ENCODE results near the gene PLEKHG2. TPM values are rescaled to one million over a fixed set of nuclear protein-coding genes. Genes with fewer than 3 reads are reported as not detected.

Gene PLEKHG2
- total and polyA plus RNA-seq, 10 donors, result 8.9 to 107 (median 35.2) TPM

GRCh38 chr19:39389631-39390414 is 22.6 kb upstream of the PLEKHG2 start:
- no peaks in the 10 kb centered on the region for H3K27me3 ChIP-seq (replicated peaks in 1 of 7)
- peaks cover 17 to 69% (median 34%) of the 10 kb centered on the region in 6 donors for H3K4me1 ChIP-seq
- intact Hi-C loops (cut with DNase I; ENCODE audit: low total_unique reads), result no loop called here
- 71 to 77% (median 73%) methylated on average over 13 of the region's 13 CpGs for WGBS, 5 donors
- H3K27ac ChIP-seq, result peak overlapping the region; percentile 98 to 100 (median 99)
- H3K4me3 ChIP-seq, result peak overlapping the region; percentile 74 to 100 (median 88)
- no peaks in the 10 kb centered on the region for H3K9me3 ChIP-seq
- DNase-seq, result no peak
- peaks cover 0 to 76% (median 65%) of the 10 kb centered on the region in 6 donors for H3K36me3 ChIP-seq
- TF ChIP-seq POLR2AphosphoS5 (IDR thresholded peaks at IDR 0.05), result no peak
- TF ChIP-seq POLR2A (IDR thresholded peaks at IDR 0.05), result no peak
- no peak for TF ChIP-seq CTCF (IDR thresholded peaks at IDR 0.05 in 8 of 11, conservative IDR thresholded peaks at IDR 0.05 in 3 of 11)

- no peak for TF ChIP-seq CTCF (IDR thresholded peaks at IDR 0.05 in 8 of 11, conservative IDR thresholded peaks at IDR 0.05 in 3 of 11)
- no peak for TF ChIP-seq POLR2A (IDR thresholded peaks at IDR 0.05)
- no peak for TF ChIP-seq POLR2AphosphoS5 (IDR thresholded peaks at IDR 0.05)
- no peaks in the 10 kb centered on the region for H3K27me3 ChIP-seq (replicated peaks in 1 of 7)
- H3K27ac ChIP-seq, result peak overlapping the region; percentile 98 to 100 (median 99)
- H3K9me3 ChIP-seq, result no peaks in the 10 kb centered on the region
- peaks cover 17 to 68% (median 37%) of the 10 kb centered on the region in 6 donors for H3K4me1 ChIP-seq
- intact Hi-C loops (cut with DNase I; ENCODE audit: low total_unique reads), result no loop called here
- peak overlapping the region; percentile 74 to 100 (median 88) for H3K4me3 ChIP-seq
- WGBS, 5 donors, result 0 to 3% (median 1%) methylated on average over 10 of the region's 10 CpGs
- peaks cover 0 to 76% (median 67%) of the 10 kb centered on the region in 6 donors for H3K36me3 ChIP-seq
- no peak for DNase-seq
Observed at GRCh38 chr19:39390451-39390750, 22.1 kb upstream of the PLEKHG2 start.

GRCh38 chr19:39390751-39391437 is 21.6 kb upstream of the PLEKHG2 start, which contains the start of the genes MED29 and PAF1:
TSS of gene MED29 (plus strand) at chr19:39391378. CDS start at chr19:39391423, 45 bp downstream.
TSS of gene PAF1 (minus strand) at chr19:39391106. CDS start at chr19:39390864, 242 bp downstream.
- no peaks in the 10 kb centered on the region for H3K9me3 ChIP-seq
- 0 to 1% (median 0%) methylated on average over 45 to 60 of the region's 60 CpGs for WGBS, 5 donors
- H3K4me1 ChIP-seq, result peaks cover 17 to 66% (median 37%) of the 10 kb centered on the region in 6 donors
- peak; percentile 98 for DNase-seq
- no peaks in the 10 kb centered on the region for H3K27me3 ChIP-seq (replicated peaks in 1 of 7)
- TF ChIP-seq POLR2A (IDR thresholded peaks at IDR 0.05) (peak; percentile 52 to 88 (median 85)), POLR2AphosphoS5 (IDR thresholded peaks at IDR 0.05) (peak; percentile 99 to 100 (median 99)), CTCF (IDR thresholded peaks at IDR 0.05 in 8 of 11, conservative IDR thresholded peaks at IDR 0.05 in 3 of 11) (peak in 5 of 11 experiments; percentile 8 to 36 (median 12))
- H3K36me3 ChIP-seq, result peaks cover 0 to 76% (median 66%) of the 10 kb centered on the region in 6 donors
- intact Hi-C loops (cut with DNase I; ENCODE audit: low total_unique reads), result no loop called here
- peak within 1 kb of the TSS; percentile 98 to 100 (median 99) for H3K27ac ChIP-seq
- peak within 1 kb of the TSS; percentile 74 to 100 (median 88) for H3K4me3 ChIP-seq

Data from spleen (tissue), 11 donors.